Liver (tissue), 9 donors: ENCODE data around the gene IL13. TPM values are rescaled to one million over a fixed set of nuclear protein-coding genes. Genes with fewer than 3 reads are reported as not detected.
A peak's percentile ranks its signal among the peaks of the same experiment; 100 is the strongest.

Experiments
- DNase-seq: peaks from one replicate; pipeline ENCODE4 v3.0.0-alpha.2; 2017; ENCODE audit warnings: low spot score
- H3K27ac ChIP-seq, 2 donors: one replicate each; pipeline ENCODE4 v1.7.0; 2013; ENCODE audit warnings: inconsistent platforms in 2 of 2, low read length in 2 of 2, control low read depth in 1 of 2, low read depth in 1 of 2, mild to moderate bottlenecking in 1 of 2
- H3K27me3 ChIP-seq, 4 donors: one replicate each; pipeline versions ENCODE4 v1.6.1 to v1.7.0; 2013; ENCODE audit warnings: low read length in 3 of 4, inconsistent platforms in 1 of 4, mild to moderate bottlenecking in 1 of 4, moderate library complexity in 1 of 4; ENCODE audit not compliant: control insufficient read depth in 4 of 4, insufficient read depth in 4 of 4
- H3K36me3 ChIP-seq, 4 donors: one replicate each; pipeline versions ENCODE4 v1.6.1 to v1.7.0; 2013; ENCODE audit warnings: low read length in 3 of 4, mild to moderate bottlenecking in 3 of 4, low read depth in 1 of 4, moderate library complexity in 1 of 4; ENCODE audit not compliant: control insufficient read depth in 4 of 4, insufficient read depth in 3 of 4
- H3K4me1 ChIP-seq, 4 donors: one replicate each; pipeline versions ENCODE4 v1.6.1 to v1.7.0; 2013; ENCODE audit warnings: low read length in 3 of 4, mild to moderate bottlenecking in 3 of 4, moderate library complexity in 1 of 4; ENCODE audit not compliant: control insufficient read depth in 4 of 4, insufficient read depth in 4 of 4
- H3K4me3 ChIP-seq, 3 donors: one replicate each; pipeline versions ENCODE4 v1.6.1 to v1.7.0; 2013; ENCODE audit warnings: low read length in 3 of 3, control low read depth in 1 of 3, low read depth in 1 of 3, mild to moderate bottlenecking in 1 of 3
- H3K9ac ChIP-seq, 2 donors: one replicate each; pipeline ENCODE4 v1.7.0; 2013; ENCODE audit warnings: low read length in 2 of 2, mild to moderate bottlenecking in 2 of 2, moderate library complexity in 2 of 2, control low read depth in 1 of 2, low read depth in 1 of 2
- H3K9me3 ChIP-seq, 4 donors: one replicate each; pipeline versions ENCODE4 v1.6.1 to v1.7.0; 2013; ENCODE audit warnings: low read length in 3 of 4; ENCODE audit not compliant: control insufficient read depth in 4 of 4
- CTCF ChIP-seq: fragments of 150-350 bp; IDR thresholded peaks from 2 replicates; pipeline ENCODE4 v1.5.1; 2017; ENCODE audit warnings: improper control_type of control experiment, low read depth, low read length; ENCODE audit not compliant: missing input control
- EGR1 ChIP-seq, 2 donors: IDR thresholded peaks; 2 replicates each; pipeline ENCODE4 v1.6.1; 2016 to 2018; ENCODE audit warnings: antibody characterized with exemption in 2 of 2, low read depth in 2 of 2
- FOXA1 ChIP-seq: IDR thresholded peaks from 2 replicates; pipeline ENCODE4 v1.6.1; 2016; ENCODE audit warnings: antibody characterized with exemption
- FOXA2 ChIP-seq: IDR thresholded peaks from 2 replicates; pipeline ENCODE4 v1.6.1; 2016; ENCODE audit warnings: antibody characterized with exemption
- GABPA ChIP-seq, 2 donors: IDR thresholded peaks in 1 of 2; conservative IDR thresholded peaks in 1 of 2; 2 replicates each; pipeline ENCODE4 v1.6.1; 2016; ENCODE audit warnings: antibody characterized with exemption in 2 of 2, mild to moderate bottlenecking in 1 of 2, moderate library complexity in 1 of 2
- HNF4A ChIP-seq, 2 donors: conservative IDR thresholded peaks; 2 replicates each; pipeline ENCODE4 v1.6.1; 2016; ENCODE audit warnings: antibody characterized with exemption in 2 of 2, mild to moderate bottlenecking in 2 of 2
- HNF4G ChIP-seq: IDR thresholded peaks from 2 replicates; pipeline ENCODE4 v1.6.1; 2016; ENCODE audit warnings: antibody characterized with exemption
- JUND ChIP-seq, 2 donors: IDR thresholded peaks; 2 replicates each; pipeline ENCODE4 v1.6.1; 2016; ENCODE audit warnings: antibody characterized with exemption in 2 of 2
- MAX ChIP-seq: IDR thresholded peaks from 2 replicates; pipeline ENCODE4 v1.6.1; 2016; ENCODE audit warnings: antibody characterized with exemption
- NR2F2 ChIP-seq: IDR thresholded peaks from 2 replicates; pipeline ENCODE4 v1.6.1; 2016; ENCODE audit warnings: antibody characterized with exemption
- RAD21 ChIP-seq, 2 donors: IDR thresholded peaks; 2 replicates each; pipeline ENCODE4 v1.6.1; 2016; ENCODE audit warnings: antibody characterized with exemption in 2 of 2, mild to moderate bottlenecking in 2 of 2
- REST ChIP-seq: IDR thresholded peaks from 2 replicates; pipeline ENCODE4 v1.6.1; 2016; ENCODE audit warnings: antibody characterized with exemption, mild to moderate bottlenecking
- SP1 ChIP-seq: IDR thresholded peaks from 2 replicates; pipeline ENCODE4 v1.6.1; 2018; ENCODE audit warnings: antibody characterized with exemption, mild to moderate bottlenecking
- TAF1 ChIP-seq: conservative IDR thresholded peaks from 2 replicates; pipeline ENCODE4 v1.6.1; 2016; ENCODE audit warnings: antibody characterized with exemption, mild to moderate bottlenecking
- YY1 ChIP-seq: IDR thresholded peaks from 2 replicates; pipeline ENCODE4 v1.6.1; 2016; ENCODE audit warnings: antibody characterized with exemption, mild to moderate bottlenecking
- ZBTB33 ChIP-seq: IDR thresholded peaks from 2 replicates; pipeline ENCODE4 v1.6.1; 2016; ENCODE audit warnings: antibody characterized with exemption
- WGBS: extraction: QIAGEN DNeasy Blood & Tissue Kit; methylation state at CpG from one replicate; pipeline ENCODE4 v1.1.7; 2013; 5-methylcytosine and 5-hydroxymethylcytosine counted together
- polyA plus RNA-seq, 2 donors: library from polyadenylated mRNA; stranded (reverse) in 1 of 2; unstranded in 1 of 2; fragments of 200-250 nt in 1 of 2; fragments of >200 nt in 1 of 2; fragmentation: Nextera tagmentation in 1 of 2; extraction: Ambion mirVana in 1 of 2; gene quantifications; one replicate each; pipeline versions ENCODE4 v1.2.1 to v1.2.3, GENCODE V29; 2013 to 2015
- total RNA-seq, 2 donors: library from RNA; depleted of rRNA; stranded (reverse); fragments of >200 nt; gene quantifications; one replicate each; pipeline ENCODE4 v1.2.3, GENCODE V29; 2014
- donor health status: healthy.
- donor health status: healthy.
- donor health status: healthy.
- donor health status: healthy.
- donor health status: healthy.

The IL13 gene
- total and polyA plus RNA-seq, 4 donors: not detected

- Histone ChIP-seq H3K4me3 (no peak overlapping the region), H3K27ac (no peak overlapping the region), H3K9ac (no peak overlapping the region), H3K36me3 (no peaks in the 10 kb centered on the region), H3K27me3 (no peaks in the 10 kb centered on the region), H3K4me1 (no peaks in the 10 kb centered on the region), H3K9me3 (no peaks in the 10 kb centered on the region)
- DNase-seq: no peak
- 93% methylated on average over 11 of the region's 11 CpGs for whole genome bisulfite sequencing
- TF ChIP-seq FOXA1: no peak
- no peak for TF ChIP-seq ZBTB33
- TF ChIP-seq MAX: no peak
- TF ChIP-seq GABPA (IDR thresholded peaks at IDR 0.05 in 1 of 2, conservative IDR thresholded peaks at IDR 0.05 in 1 of 2): no peak
- TF ChIP-seq YY1: no peak
Observed at GRCh38 chr5:132675936-132676689, 18.1 kb downstream of the IL13 start.

- Histone ChIP-seq H3K9me3 (no peaks in the 10 kb centered on the region), H3K9ac (no peak overlapping the region), H3K4me1 (no peaks in the 10 kb centered on the region), H3K27me3 (no peaks in the 10 kb centered on the region), H3K27ac (no peak overlapping the region), H3K36me3 (no peaks in the 10 kb centered on the region), H3K4me3 (no peak overlapping the region)
- TF ChIP-seq JUND (IDR thresholded peaks at IDR 0.05) (peak in 1 of 2 donors; percentile 25), EGR1 (IDR thresholded peaks at IDR 0.05; ENCODE audit: low read depth in 2 of 2) (no peak)
- 67% methylated on average over 7 of the region's 7 CpGs for WGBS
- no peak for DNase-seq
Observed at GRCh38 chr5:132677191-132677590, 19.2 kb downstream of the IL13 start.

- Histone ChIP-seq H3K36me3 (no peaks in the 10 kb centered on the region), H3K4me3 (no peak overlapping the region), H3K4me1 (no peaks in the 10 kb centered on the region), H3K27ac (no peak overlapping the region), H3K9me3 (no peaks in the 10 kb centered on the region), H3K27me3 (no peaks in the 10 kb centered on the region), H3K9ac (no peak overlapping the region)
- WGBS: 89% methylated on average over 15 of the region's 15 CpGs
- DNase-seq: no peak
- TF ChIP-seq EGR1 (IDR thresholded peaks at IDR 0.05; ENCODE audit: low read depth in 2 of 2): no peak
- no peak for TF ChIP-seq FOXA1
- no peak for TF ChIP-seq YY1
- no peak for TF ChIP-seq FOXA2
- TF ChIP-seq TAF1: no peak
- no peak for TF ChIP-seq REST
- TF ChIP-seq ZBTB33: no peak
- TF ChIP-seq MAX: no peak
- no peak for TF ChIP-seq RAD21 (IDR thresholded peaks at IDR 0.05)
- no peak for TF ChIP-seq NR2F2
- TF ChIP-seq HNF4G: no peak
- TF ChIP-seq JUND (IDR thresholded peaks at IDR 0.05): no peak
- no peak for TF ChIP-seq HNF4A (conservative IDR thresholded peaks at IDR 0.05)
- TF ChIP-seq CTCF: no peak
- TF ChIP-seq SP1: no peak
Observed at GRCh38 chr5:132677682-132678400, 19.9 kb downstream of the IL13 start.
